OCI-M1 (cell line): ENCODE data around the gene HTRA3.

Experiments used
- DNase-seq: peaks from one replicate; lab custom pipeline; 2025; lab: John Stamatoyannopoulos, UW

Gene HTRA3

DNA sequence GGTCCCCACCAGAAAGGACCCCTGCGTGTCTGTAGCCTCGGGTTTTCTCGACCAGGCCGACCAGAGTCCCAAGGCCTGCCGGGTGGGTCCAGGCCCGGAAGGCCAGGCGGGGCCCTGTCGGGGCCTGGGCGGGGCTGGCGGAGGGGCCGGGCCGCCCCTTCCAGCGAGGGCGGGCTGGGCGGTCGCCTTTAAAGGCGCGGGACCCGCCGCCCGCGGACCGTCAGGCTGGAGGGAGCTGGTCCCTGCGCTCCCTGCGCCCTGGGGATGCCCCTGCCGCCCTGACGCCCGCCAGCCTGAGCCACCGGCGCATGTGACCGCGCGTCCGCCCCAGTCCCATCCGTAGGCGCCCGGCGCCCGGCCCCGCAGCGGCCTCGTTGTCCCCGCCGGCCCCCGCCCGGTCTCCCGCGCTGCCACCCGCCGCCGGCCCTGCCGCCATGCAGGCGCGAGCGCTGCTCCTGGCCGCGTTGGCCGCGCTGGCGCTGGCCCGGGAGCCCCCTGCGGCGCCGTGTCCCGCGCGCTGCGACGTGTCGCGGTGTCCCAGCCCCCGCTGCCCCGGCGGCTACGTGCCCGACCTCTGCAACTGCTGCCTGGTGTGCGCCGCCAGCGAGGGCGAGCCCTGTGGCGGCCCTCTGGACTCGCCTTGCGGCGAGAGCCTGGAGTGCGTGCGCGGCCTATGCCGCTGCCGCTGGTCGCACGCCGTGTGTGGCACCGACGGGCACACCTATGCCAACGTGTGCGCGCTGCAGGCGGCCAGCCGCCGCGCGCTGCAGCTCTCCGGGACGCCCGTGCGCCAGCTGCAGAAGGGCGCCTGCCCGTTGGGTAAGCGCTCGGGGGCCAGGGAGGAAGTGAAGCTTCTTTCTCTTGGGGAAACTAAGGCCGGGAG, at the start of gene HTRA3:
HTRA3 (plus strand) TSS at position 220 of the 883 bp plus-strand sequence; CDS start at position 435, 215 bp downstream.
- no peak for DNase-seq

GRCh38 chr4:8220661-8221450, 48.7 kb upstream of the HTRA3 start:
- no peak for DNase-seq

- DNase-seq: peak; percentile 2
Measured at GRCh38 chr4:8221476-8221875, 48.1 kb upstream of the HTRA3 start.

DNA sequence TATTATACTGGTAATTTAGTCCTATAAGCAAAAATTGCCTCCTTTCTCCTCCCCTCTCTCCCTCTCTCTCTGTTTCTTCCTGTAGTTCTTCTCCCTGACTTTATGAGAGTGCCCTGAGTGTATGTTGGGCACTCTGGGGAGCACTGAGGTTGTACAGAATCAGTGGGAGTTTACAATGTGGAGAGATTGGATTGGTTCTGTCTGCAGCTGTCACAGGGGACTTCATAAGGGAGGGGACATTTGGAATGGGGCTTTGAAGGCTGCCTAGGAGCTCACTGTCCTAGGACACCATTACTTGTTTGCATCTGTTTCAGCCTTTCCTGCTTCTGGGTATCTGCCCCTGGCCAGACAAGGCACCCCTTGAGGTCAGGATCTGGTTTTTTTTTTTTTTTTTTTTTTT, 47.6 kb upstream of the HTRA3 start:
- DNase-seq: no peak

DNA sequence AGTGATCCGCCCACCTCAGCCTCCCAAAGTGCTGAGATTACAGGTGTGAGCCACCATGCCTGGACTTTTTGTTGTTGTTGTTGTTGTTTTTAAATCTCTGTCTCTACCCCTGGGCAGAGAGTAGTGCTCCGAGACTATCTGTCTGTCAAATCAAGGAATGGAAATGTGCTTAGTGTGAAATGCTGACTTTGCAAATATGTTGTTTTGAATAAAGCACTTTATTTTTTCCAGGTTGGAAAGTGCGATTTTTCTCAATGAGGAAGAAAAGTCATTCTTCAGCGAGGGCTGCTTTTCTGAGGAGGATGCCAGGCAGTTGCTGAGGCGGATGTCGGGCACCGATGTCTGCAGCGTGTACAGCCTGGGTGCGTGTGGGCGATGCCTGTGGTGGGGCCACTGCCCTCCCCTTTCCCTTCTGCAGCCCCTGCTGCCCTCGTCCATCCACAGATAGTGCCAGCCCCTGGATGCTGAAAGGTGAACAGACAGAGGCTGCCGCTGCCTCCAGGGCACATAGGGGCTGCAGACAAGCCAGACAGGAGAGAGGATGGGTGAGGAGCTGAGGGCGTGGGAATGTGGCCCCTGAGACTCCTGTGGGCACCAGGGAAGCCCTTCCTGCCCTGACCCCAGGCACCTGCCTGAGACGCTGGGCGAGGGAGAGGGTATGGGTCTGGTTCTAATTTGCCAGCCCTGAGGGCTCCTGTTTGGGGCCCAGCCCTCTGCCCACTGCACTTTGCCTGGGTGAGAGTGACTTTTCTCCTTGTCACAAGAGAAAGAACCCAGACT, 46.8 kb upstream of the HTRA3 start:
- no peak for DNase-seq

- no peak for DNase-seq
Measured at GRCh38 chr4:8224267-8224974, 45.1 kb upstream of the HTRA3 start.

DNA sequence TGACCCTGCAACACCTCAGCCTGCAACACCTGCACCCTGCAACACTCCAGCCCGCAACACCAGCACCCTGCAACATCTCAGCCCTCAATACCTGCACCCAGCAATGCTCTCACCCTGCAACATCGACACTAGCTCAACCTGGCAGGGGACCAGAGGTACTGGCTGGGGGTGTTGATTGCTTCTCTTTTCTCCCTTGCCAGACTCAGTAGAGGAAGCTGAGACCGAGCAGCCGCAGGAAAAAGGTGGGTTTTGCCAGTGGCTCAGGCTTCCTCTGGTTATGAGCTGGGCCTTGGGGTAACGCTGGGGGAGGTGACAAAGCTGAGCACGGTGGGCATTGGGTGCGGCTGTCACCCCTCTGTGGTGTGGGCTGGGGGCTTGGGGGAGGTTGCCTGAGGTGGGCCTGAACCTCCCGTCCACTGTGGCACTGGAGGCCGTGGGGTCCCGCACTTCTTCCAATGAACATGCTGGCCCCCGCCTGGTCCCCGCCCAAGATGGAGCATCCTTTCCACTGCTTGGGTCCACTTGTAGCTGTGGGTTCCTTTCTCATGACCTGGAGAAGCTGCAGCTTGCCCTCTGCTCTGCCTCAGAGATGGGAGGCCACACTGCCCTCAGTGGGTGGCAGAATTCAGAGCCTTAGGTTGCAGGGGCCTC, 44.5 kb upstream of the HTRA3 start:
- DNase-seq: no peak

DNA sequence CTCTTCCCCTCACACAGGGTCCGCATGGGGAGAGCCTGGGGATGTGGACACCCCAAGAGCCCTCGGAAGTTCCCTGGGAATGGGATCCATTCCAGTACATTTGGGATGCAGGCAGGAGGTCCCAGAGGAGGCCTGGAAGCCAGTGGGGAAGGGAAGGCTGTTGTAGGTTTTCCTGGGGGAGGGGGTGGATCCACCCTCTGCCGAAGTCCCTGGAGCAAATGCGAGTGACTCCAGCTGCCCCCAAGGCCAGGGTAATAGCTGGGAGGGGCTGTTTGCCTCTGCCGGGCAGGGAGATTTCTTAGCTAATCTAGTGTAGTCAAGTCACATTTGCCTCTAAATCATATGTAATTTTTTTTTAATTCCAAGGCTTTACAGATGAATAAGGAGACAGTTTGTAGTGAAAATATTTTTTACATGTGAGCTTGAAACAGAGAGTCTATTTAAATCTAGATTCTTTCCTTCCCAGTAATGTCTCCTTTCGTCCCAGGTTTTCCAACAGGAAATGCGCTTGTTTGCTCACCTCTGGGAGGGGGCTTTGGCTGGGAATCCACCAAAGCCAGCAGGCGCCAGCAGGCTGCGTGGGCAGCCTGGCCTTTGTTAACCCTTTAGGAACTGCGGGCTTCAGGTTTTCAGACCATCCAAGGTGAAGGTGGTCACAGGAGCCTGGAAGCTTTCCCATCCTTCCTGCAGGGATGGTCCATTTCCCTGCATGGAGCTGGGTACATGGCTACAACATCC, 43.7 kb upstream of the HTRA3 start:
- no peak for DNase-seq

DNA sequence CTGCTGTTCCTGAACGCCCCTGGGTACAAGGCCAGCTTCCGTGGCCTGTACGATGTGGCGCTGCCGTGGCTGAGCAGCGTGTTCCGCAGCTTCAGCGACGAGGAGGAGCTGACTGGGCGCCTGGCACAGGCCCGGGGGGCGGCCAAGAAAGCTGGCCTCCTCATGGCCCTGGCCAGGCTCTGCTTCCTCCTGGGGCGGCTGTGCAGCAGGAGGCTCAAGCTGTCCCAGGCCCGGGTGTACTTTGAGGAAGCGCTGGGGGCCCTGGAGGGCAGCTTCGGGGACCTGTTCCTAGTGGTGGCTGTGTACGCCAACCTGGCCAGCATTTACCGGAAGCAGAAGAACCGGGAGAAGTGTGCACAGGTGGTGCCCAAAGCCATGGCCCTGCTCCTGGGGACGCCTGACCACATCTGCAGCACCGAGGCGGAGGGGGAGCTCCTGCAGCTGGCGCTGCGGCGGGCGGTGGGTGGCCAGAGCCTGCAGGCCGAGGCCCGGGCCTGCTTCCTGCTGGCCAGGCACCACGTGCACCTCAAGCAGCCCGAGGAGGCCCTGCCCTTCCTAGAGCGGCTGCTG, 42.3 kb upstream of the HTRA3 start:
- no peak for DNase-seq

GRCh38 chr4:8227771-8228318, 41.7 kb upstream of the HTRA3 start:
- DNase-seq: no peak

- peak; percentile 40 for DNase-seq
Measured at GRCh38 chr4:8228319-8229250, 41.0 kb upstream of the HTRA3 start.

DNA sequence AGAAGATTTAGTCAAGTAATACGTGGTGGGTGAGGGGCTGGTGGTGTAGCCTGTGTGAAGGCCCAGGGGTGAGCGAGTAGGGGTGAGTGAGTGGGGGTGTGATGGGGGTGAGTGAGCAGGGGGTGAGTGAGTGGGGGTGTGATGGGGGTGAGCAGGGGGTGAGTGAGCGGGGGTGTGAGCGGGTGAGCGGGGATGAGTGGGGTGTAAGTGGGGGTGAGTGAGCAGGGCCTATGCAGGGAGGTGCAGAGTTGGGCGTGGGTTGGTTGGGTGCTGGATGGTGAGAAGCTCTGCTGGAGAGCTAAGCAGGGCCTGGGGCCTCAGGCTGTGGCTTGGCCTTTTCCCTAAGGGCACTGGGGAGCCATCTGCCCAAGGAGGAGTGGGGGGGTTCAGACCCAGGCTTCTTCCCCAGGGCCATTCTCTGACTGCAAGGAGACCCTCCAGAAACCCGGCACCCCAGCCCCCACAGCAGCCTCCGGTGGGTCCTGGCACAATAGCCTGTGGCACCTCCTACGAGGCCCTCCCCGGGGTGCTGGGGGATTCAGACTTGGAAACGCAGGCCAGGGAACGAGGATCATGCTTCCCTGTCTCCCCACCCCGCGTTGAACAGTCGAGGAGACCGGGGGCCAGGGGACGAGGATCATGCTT, 40.1 kb upstream of the HTRA3 start:
- DNase-seq: no peak

GRCh38 chr4:8230033-8230432, 39.5 kb upstream of the HTRA3 start:
- DNase-seq: no peak

GRCh38 chr4:8230891-8231290, 38.7 kb upstream of the HTRA3 start:
- no peak for DNase-seq

GRCh38 chr4:8231551-8232049, 38.0 kb upstream of the HTRA3 start:
- DNase-seq: no peak

- no peak for DNase-seq
Measured at GRCh38 chr4:8232748-8233147, 36.8 kb upstream of the HTRA3 start.

- no peak for DNase-seq
Measured at GRCh38 chr4:8233672-8234484, 35.7 kb upstream of the HTRA3 start.
